GM20000 (cell line): Measurements from ENCODE around the gene ABHD14A.

ENCODE experiments used
- DNase-seq: peaks from one replicate; pipeline ENCODE4 v3.0.0; 2012; ENCODE audit warnings: low spot score
- CTCF ChIP-seq: IDR thresholded peaks from 2 replicates; pipeline ENCODE4 v1.5.1; 2012; ENCODE audit warnings: mild to moderate bottlenecking, control low read depth; ENCODE audit errors: extremely low read depth, missing control alignments

ABHD14A gene

GRCh38 chr3:52014613-52015012 lies 39.7 kb downstream of the ABHD14A start:
- no peak for DNase-seq
- no peak for TF ChIP-seq CTCF

- no peak for TF ChIP-seq CTCF
Measured at GRCh38 chr3:52015438-52016228, 40.8 kb downstream of the ABHD14A start.

GRCh38 chr3:52017586-52017985 lies 42.7 kb downstream of the ABHD14A start:
- TF ChIP-seq CTCF = no peak
- no peak for DNase-seq

More at GRCh38 chr3:52015438-52016228, 40.8 kb downstream of the ABHD14A start:
- DNase-seq = no peak

GRCh38 chr3:52018319-52019000 lies 43.6 kb downstream of the ABHD14A start:
- DNase-seq = no peak
- no peak for TF ChIP-seq CTCF

- DNase-seq = no peak
- TF ChIP-seq CTCF = no peak
Measured at GRCh38 chr3:52019352-52020080, 44.7 kb downstream of the ABHD14A start.

- TF ChIP-seq CTCF = no peak
- DNase-seq = no peak
Measured at GRCh38 chr3:52020796-52021195, 45.9 kb downstream of the ABHD14A start.
